ENCODE results near the gene KBTBD2.
A peak's percentile ranks its signal among the peaks of the same experiment; 100 is the strongest.
"Not testable (repeated sequence)": the region's sequence is repeated elsewhere in the genome, so short reads cannot be mapped to it uniquely, and the experiment has no call there.

Gene KBTBD2

GRCh38 chr7:32855837-32856775 is 35.5 kb downstream of the KBTBD2 start:
- not testable (repeated sequence) for DNase-seq (ENCODE audit: low spot score)

DNA sequence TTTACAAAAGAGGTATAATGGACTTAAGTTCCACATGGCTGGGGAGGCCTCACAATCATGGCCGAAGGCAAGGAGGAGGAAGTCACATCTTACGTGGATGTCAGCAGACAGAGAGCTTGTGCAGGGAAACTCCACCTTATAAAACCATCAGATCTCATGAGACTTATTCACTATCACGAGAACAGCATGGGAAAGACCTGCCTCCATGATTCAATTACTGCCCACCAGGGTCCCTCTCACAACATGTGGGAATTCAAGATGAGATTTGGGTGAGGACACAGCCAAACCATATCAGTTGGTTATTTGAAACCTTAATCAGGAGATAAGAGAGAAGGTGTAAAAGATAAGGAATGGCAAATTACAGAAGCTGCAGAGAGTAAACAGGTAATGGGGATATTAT is 40.9 kb downstream of the KBTBD2 start:
- DNase-seq (ENCODE audit: low spot score) = not testable (repeated sequence)

DNA sequence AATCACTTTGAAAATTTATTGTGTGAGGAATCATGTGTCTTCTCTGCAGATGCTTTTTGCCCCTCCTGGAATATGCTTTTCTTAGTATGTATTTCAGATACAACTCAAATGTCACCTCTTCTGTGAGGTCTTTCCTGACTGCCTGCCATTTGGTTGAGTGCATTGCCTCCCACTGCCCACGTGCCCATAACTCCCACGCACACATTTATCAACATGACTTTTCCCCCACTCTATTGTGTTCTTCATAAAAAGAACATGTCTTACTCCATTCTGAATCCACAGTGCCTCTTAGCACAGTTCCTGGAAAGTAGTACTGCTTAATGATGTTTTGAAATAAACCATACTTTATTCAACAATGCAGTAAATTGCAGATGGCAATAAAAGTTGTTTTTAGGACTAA is 42.9 kb downstream of the KBTBD2 start:
- DNase-seq (ENCODE audit: low spot score) = not testable (repeated sequence)

DNA sequence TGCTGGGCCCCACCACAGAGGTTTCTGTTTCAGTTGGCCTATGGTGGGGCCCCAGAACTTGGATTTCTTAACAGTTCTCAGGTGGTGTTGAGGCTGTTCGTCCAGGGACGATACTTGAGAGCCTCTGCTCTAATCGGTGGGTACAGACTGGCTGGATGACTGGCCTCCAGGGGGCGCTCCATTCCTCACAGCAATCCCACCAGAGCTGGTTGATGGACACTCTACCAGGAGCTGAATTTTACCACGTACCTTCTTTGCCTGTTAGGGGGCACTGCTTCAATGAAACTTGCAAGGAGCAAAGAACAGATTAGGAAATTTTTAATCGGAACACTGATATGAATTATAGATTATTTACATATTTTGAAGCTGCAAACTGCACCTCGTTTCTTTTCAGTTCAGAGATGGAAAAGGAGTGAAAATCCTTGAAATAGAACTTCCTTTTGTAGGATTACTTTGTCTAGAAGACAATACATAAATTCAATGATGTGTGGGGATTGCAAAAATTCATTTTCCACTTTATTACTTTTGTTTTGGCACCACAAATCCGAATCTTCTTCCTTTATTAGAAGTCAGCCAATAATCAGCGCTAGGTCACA is 44.8 kb downstream of the KBTBD2 start:
- peak; percentile 81 for DNase-seq (ENCODE audit: low spot score)

DNA sequence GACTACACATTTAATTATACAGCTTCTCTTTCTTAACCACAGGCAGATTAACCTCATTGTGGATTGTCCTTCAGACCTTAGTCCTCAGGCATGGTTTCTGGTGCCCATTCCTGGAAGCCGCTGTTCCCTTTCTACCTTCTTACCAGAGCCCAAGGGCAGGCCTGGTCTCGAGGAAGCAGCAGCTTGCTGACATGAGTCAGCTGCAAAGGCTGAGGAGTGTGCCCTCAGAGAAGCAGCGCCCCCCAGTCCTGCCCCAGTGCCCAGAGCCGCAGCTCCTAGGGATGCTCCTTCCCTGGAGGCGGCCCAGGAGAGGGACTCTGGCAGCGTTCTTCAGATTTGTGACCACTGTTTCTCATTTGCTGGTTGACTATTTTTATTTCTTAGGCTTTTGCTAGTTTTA is 46.8 kb downstream of the KBTBD2 start:
- DNase-seq (ENCODE audit: low spot score) = not testable (repeated sequence)

GRCh38 chr7:32843763-32844162 is 47.8 kb downstream of the KBTBD2 start:
- not testable (repeated sequence) for DNase-seq (ENCODE audit: low spot score)

- DNase-seq (ENCODE audit: low spot score) = not testable (repeated sequence)
Measured at GRCh38 chr7:32839846-32840245, 51.7 kb downstream of the KBTBD2 start.

DNA sequence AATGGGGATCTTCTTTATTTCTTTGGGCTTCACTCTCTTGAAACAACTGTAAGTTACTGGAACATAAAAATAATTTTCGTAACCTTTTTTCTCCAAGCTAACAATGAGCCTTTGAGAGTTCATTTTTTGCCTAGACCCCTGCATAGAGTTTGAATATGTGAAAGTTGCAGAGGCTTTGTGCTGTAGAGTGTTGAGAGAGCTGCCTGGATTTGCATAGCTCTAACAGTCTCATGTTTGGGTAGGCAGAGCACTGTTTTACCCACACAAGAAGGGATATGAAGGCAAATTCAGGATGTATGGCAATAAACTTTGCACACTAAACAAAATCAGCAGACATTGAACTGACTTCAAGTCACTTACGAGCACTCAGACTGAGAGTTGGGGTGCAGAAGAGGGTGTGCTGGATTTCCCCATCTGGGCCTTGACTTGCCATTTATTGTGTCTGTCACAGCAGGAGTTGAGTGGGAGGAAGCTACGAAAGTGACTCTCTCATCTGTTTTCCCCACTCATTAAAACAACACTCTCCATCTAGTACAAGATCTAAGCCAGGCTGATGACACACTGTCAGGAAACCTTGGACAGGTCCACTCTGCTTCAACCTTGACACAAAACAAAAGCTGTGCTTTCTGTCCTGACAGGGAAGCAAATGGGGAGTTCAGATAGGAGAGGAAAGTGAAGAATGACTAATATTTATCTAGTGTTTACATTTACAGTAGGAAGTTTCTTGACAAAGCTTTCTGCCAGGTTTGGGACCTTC is 62.4 kb downstream of the KBTBD2 start:
- not testable (repeated sequence) for DNase-seq (ENCODE audit: low spot score)
